B cell (primary cell): ENCODE measurements around the gene CREB5.
"Not testable (repeated sequence)": the region's sequence is repeated elsewhere in the genome, so short reads cannot be mapped to it uniquely, and the experiment has no call there.

Source experiments
- EZH2 ChIP-seq: IDR thresholded peaks from 2 replicates; pipeline ENCODE4 v1.6.1; 2012; ENCODE audit warnings: borderline replicate concordance, low read depth, mild to moderate bottlenecking, moderate library complexity, low read length; ENCODE audit not compliant: insufficient read depth, poor library complexity, severe bottlenecking
- TF ChIP-seq, protein P1 (sequence below): fragments of 200-600 bp; IDR thresholded peaks from one replicate; pipeline ENCODE4 v1.8.0; 2022; ENCODE audit warnings: antibody characterized with exemption, mild to moderate bottlenecking

DNA sequence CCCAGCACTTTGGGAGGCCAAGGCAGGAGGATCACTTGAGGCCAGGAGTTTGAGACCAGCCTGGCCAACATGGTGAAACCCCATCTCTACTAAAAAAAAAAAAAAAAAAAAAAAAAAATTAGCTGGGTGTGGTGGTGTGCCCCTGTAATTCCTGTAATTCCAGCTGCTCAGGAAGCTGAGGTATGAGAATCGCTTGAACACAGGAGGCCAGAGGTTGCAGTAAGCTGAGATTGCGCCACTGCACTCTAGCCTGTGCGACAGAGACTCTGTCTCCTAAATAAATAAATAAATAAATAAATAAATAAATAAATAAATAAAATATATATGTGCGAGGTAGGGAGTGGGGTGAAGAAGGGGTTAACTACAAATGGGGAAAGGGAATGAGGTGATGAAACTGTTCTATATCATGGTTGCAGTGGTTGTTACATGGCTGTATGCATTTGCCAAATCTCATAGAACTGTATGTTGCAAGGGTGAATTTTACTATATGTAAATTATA lies 199.1 kb downstream of the CREB5 start:
- TF ChIP-seq, protein P1, sequence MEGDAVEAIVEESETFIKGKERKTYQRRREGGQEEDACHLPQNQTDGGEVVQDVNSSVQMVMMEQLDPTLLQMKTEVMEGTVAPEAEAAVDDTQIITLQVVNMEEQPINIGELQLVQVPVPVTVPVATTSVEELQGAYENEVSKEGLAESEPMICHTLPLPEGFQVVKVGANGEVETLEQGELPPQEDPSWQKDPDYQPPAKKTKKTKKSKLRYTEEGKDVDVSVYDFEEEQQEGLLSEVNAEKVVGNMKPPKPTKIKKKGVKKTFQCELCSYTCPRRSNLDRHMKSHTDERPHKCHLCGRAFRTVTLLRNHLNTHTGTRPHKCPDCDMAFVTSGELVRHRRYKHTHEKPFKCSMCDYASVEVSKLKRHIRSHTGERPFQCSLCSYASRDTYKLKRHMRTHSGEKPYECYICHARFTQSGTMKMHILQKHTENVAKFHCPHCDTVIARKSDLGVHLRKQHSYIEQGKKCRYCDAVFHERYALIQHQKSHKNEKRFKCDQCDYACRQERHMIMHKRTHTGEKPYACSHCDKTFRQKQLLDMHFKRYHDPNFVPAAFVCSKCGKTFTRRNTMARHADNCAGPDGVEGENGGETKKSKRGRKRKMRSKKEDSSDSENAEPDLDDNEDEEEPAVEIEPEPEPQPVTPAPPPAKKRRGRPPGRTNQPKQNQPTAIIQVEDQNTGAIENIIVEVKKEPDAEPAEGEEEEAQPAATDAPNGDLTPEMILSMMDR: not testable (repeated sequence)
- TF ChIP-seq EZH2: not testable (repeated sequence)
